HepG2 (cell line): ENCODE measurements around the gene ARHGAP9. TPM values are rescaled to one million over a fixed set of nuclear protein-coding genes. Genes with fewer than 3 reads are reported as not detected.

Source experiments
- ATAC-seq: fragments of 200-7000 bp; cut with Tn5 transposase; 3 replicates; pipeline ENCODE4 v1.9.1; 2020; ENCODE audit warnings: mild to moderate bottlenecking, moderate library complexity
- BruUV-seq: library from RNA; stranded (reverse); fragments of 400-500 nt; replicated peaks from 2 replicates; lab custom pipeline; 2021; lab: Mats Ljungman, UMichigan
- CTCF ChIA-PET: fragments of 300-600 bp; formaldehyde crosslinking; extraction: SDS; loops from one replicate; lab custom pipeline; 2021; ENCODE audit warnings: low total read pairs, inconsistent platforms, low intra/inter-chr PET ratio; lab: Yijun Ruan, JAX
- POLR2A ChIA-PET: fragments of 350-600 bp; sonication (Branson Sonifier 250); formaldehyde crosslinking; loops from one replicate; lab custom pipeline; 2020; ENCODE audit warnings: antibody characterized with exemption, inconsistent platforms; lab: Yijun Ruan, JAX
- DNase-seq: peaks from one replicate; pipeline ENCODE4 v3.0.0-alpha.2; 2015; ENCODE audit warnings: low spot score
- FAIRE-seq: peaks from 3 replicates; lab custom pipeline; 2011; peaks lifted over from hg19 to GRCh38; lab: Jason Lieb, UNC
- H2AFZ ChIP-seq: one replicate; pipeline ENCODE4 v1.6.1; 2011; ENCODE audit warnings: low read length, inconsistent platforms
- H3K27ac ChIP-seq: fragments of 300-600 bp; 3 replicates; pipeline ENCODE4 v1.8.0; 2011; ENCODE audit warnings: mixed run types, mild to moderate bottlenecking, mixed read lengths, low read length, inconsistent platforms; ENCODE audit not compliant: insufficient read depth; ENCODE audit errors: extremely low read length
- H3K27me3 ChIP-seq, 2 experiments: fragments of 200-600 bp in 1 of 2; 2 replicates in 1 of 2; 3 replicates in 1 of 2; pipeline versions ENCODE4 v1.6.0 to v1.8.0; 2011; ENCODE audit warnings: low read length in 2 of 2, mild to moderate bottlenecking in 2 of 2, moderate library complexity in 2 of 2, inconsistent platforms in 1 of 2; ENCODE audit not compliant: insufficient read depth in 2 of 2, control insufficient read depth in 1 of 2
- H3K36me3 ChIP-seq, 2 experiments: fragments of 200-600 bp in 1 of 2; replicated peaks in 1 of 2; 2 replicates in 1 of 2; 3 replicates in 1 of 2; pipeline versions ENCODE4 v1.5.1 to v1.8.0; 2011; ENCODE audit warnings: low read length in 2 of 2, inconsistent platforms in 1 of 2; ENCODE audit not compliant: insufficient read depth in 2 of 2, control insufficient read depth in 1 of 2
- H3K4me1 ChIP-seq: 2 replicates; pipeline ENCODE4 v1.5.1; 2012; ENCODE audit warnings: low read length, inconsistent platforms; ENCODE audit not compliant: insufficient read depth
- H3K4me2 ChIP-seq: 2 replicates; pipeline ENCODE4 v1.6.0; 2011; ENCODE audit warnings: low read depth, low read length, inconsistent platforms
- H3K4me3 ChIP-seq, 3 experiments: fragments of 200-600 bp in 1 of 3; sonication (generic), shearing (Covaris generic) in 1 of 3; replicated peaks in 1 of 3; 2 replicates each; pipeline ENCODE4 v1.5.1; 2011 to 2016; ENCODE audit warnings: low read length in 3 of 3, inconsistent platforms in 2 of 3, low read depth in 2 of 3, mild to moderate bottlenecking in 2 of 3, control low read depth in 1 of 3, mixed read lengths in 1 of 3; ENCODE audit not compliant: insufficient read depth in 1 of 3
- H3K79me2 ChIP-seq: one replicate; pipeline ENCODE4 v1.6.1; 2011; ENCODE audit warnings: low read length, inconsistent platforms; ENCODE audit not compliant: insufficient read depth
- H3K9ac ChIP-seq: 2 replicates; pipeline ENCODE4 v1.6.0; 2011; ENCODE audit warnings: mild to moderate bottlenecking, low read depth, low read length, inconsistent platforms; ENCODE audit not compliant: insufficient read depth
- H3K9me3 ChIP-seq: 2 replicates; pipeline ENCODE4 v1.5.1; 2012; ENCODE audit warnings: mild to moderate bottlenecking, low read length
- H4K20me1 ChIP-seq: 2 replicates; pipeline ENCODE4 v1.6.0; 2011; ENCODE audit warnings: inconsistent platforms, mild to moderate bottlenecking, low read length, moderate library complexity; ENCODE audit not compliant: insufficient read depth
- CEBPZ ChIP-seq: IDR thresholded peaks from 2 replicates; pipeline ENCODE4 v1.6.1; 2012; ENCODE audit warnings: low read length, improper control_type of control experiment
- DPF2 ChIP-seq: sonication (generic); formaldehyde crosslinking; IDR thresholded peaks from 2 replicates; pipeline ENCODE4 v1.4.0; 2020; ENCODE audit warnings: mild to moderate bottlenecking, low read depth, missing genetic modification reagents, borderline replicate concordance
- MIER2 ChIP-seq: IDR thresholded peaks from 2 replicates; pipeline ENCODE4 v1.6.1; 2016; ENCODE audit warnings: missing biosample characterization, missing genetic modification reagents
- MXD4 ChIP-seq: IDR thresholded peaks from 2 replicates; pipeline ENCODE4 v1.6.1; 2016; ENCODE audit warnings: mild to moderate bottlenecking, missing biosample characterization, missing genetic modification reagents
- PRDM4 ChIP-seq: sonication (generic); formaldehyde crosslinking; IDR thresholded peaks from 2 replicates; pipeline ENCODE4 v1.9.0; 2021; ENCODE audit warnings: missing genetic modification reagents, borderline replicate concordance
- SIX4 ChIP-seq: sonication (generic); formaldehyde crosslinking; IDR thresholded peaks from 2 replicates; pipeline ENCODE4 v1.4.0; 2020; ENCODE audit warnings: missing genetic modification reagents
- SP140L ChIP-seq: sonication (generic); formaldehyde crosslinking; IDR thresholded peaks from 2 replicates; pipeline ENCODE4 v1.4.0; 2020; ENCODE audit warnings: missing genetic modification reagents, borderline replicate concordance
- STAG1 ChIP-seq: sonication (generic); formaldehyde crosslinking; IDR thresholded peaks from 2 replicates; pipeline ENCODE4 v1.4.0; 2020; ENCODE audit warnings: missing genetic modification reagents
- ZBTB21 ChIP-seq: sonication (generic); formaldehyde crosslinking; IDR thresholded peaks from 2 replicates; pipeline ENCODE4 v1.4.0; 2020; ENCODE audit warnings: missing genetic modification reagents
- ZNF501 ChIP-seq: sonication (generic); formaldehyde crosslinking; IDR thresholded peaks from 2 replicates; pipeline ENCODE4 v1.5.1; 2020; ENCODE audit warnings: mild to moderate bottlenecking, moderate library complexity, missing genetic modification reagents
- ZSCAN29 ChIP-seq: sonication (generic); formaldehyde crosslinking; conservative IDR thresholded peaks from 2 replicates; pipeline ENCODE4 v1.4.0; 2020; ENCODE audit warnings: mild to moderate bottlenecking, missing genetic modification reagents
- in situ Hi-C: cut with HindIII; loops from 2 replicates; pipeline ENCODE4 v1.10.0; 2017; ENCODE audit warnings: low pct_unique_long_range_greater_than_20kb; ENCODE audit not compliant: extremely low pct_ligation_motif_present
- intact Hi-C: fragments of 100-400 bp; cut with micrococcal nuclease; formaldehyde crosslinking; loops from one replicate; pipeline ENCODE4 v1.10.0; 2022; ENCODE audit not compliant: unreplicated experiment
- polyA plus RNA-seq, 8 experiments: library from polyadenylated mRNA; depleted of rRNA in 3 of 8; stranded (reverse) in 7 of 8; unstranded in 1 of 8; fragments of >200 nt; fragmentation: Illumina TruSeq in 4 of 8; extraction: Trizol in 4 of 8; gene quantifications; 2 replicates each; pipeline versions ENCODE4 v1.2.1 to v1.2.3, GENCODE V29; 2011 to 2016; ENCODE audit warnings: low read depth in 4 of 8, missing spikeins in 1 of 8, mixed read lengths in 1 of 8; ENCODE audit not compliant: insufficient read depth in 1 of 8
- total RNA-seq, 5 experiments: library from RNA; depleted of rRNA; stranded (reverse); fragments of >200 nt; fragmentation: Illumina TruSeq; extraction: Trizol; gene quantifications; 2 replicates each; pipeline ENCODE4 v1.2.3, GENCODE V29; 2016; ENCODE audit warnings: low read depth in 1 of 5

The ARHGAP9 gene
- total and polyA plus RNA-seq, 2 of the 13 experiments (the other 11 are each of a cell fraction or from before 2014, with no cell fraction given) = 0.18 to 1.2 TPM

- H3K36me3 ChIP-seq = peaks cover 9 to 17% of the 10 kb centered on the region in 2 experiments; a peak in 4 of 5 replicates
- peaks cover 0 to 6% of the 10 kb centered on the region in 2 experiments; a peak in 1 of 5 replicates for H3K27me3 ChIP-seq
- H3K9me3 ChIP-seq = no peaks in the 10 kb centered on the region
- TF ChIP-seq SIX4 (no peak), ZBTB21 (CRISPR knock-in tag) (no peak), ZSCAN29 (CRISPR knock-in tag) (no peak), MXD4 (CRISPR knock-in tag) (no peak), STAG1 (no peak), DPF2 (CRISPR knock-in tag) (no peak), PRDM4 (CRISPR knock-in tag) (no peak), SP140L (CRISPR knock-in tag) (no peak), ZNF501 (CRISPR knock-in tag) (no peak), MIER2 (CRISPR knock-in tag) (no peak), CEBPZ (no peak)
- BruUV-seq = no TSS peak
- peaks cover 4% of the 10 kb centered on the region; the same call in 1 of the 2 replicates for H4K20me1 ChIP-seq
- no peak overlapping the region for H3K4me2 ChIP-seq
- DNase-seq (no peak), ATAC-seq (no peak), FAIRE-seq (no peak)
- no peak overlapping the region for H3K4me3 ChIP-seq
- intact Hi-C loops (loop anchor here (2.0 kb wide), 1 partner anchor 23 kb away; no protein-coding TSS in a partner anchor), in situ Hi-C loops (no loop called here)
- no peak overlapping the region for H3K27ac ChIP-seq
- H3K79me2 ChIP-seq = peaks cover 23% of the 10 kb centered on the region
- no peak overlapping the region for H3K9ac ChIP-seq
- no peak overlapping the region for H2AFZ ChIP-seq
- ChIA-PET CTCF (no interaction called here), POLR2A (interaction anchor here (0.7 to 1.0 kb wide), 2 partner anchors 32 to 35 kb away, joined by 3 read pairs; partner anchors contain the start of gene DDIT3)
- H3K4me1 ChIP-seq = peaks cover 23% of the 10 kb centered on the region
Observed at GRCh38 chr12:57485695-57486094, 6.0 kb upstream of the ARHGAP9 start.
